HK-2 (cell line): Measurements from ENCODE around the gene TLCD3B.
A peak's percentile ranks its signal among the peaks of the same experiment; 100 is the strongest.

Experiments
- DNase-seq: peaks from one replicate; pipeline ENCODE4 v3.0.0-alpha.2; 2018; ENCODE audit not compliant: unreplicated experiment

TLCD3B gene

DNA sequence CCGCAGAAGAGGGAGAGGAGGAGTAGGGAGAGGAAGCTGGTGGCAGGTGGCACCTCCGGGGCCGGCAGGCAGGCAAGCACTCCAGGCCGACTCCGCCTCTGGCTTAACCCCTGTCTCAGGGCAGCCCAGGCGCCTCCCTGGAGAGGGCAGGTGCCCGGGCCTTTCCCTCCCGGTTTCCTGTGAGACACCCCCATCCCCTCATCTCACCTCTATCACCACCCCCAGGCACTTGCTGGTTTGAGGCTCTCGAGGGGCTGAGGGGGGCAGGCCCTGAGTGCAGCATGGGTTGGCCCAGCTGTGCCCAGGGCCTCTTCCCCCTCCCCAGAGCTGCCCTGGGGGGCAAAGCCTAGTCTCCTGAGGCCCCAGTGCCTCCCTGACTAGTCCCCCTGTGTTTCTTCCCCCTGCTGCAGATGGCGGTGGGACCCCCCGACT lies 26.2 kb downstream of the TLCD3B start:
- no peak for DNase-seq

DNA sequence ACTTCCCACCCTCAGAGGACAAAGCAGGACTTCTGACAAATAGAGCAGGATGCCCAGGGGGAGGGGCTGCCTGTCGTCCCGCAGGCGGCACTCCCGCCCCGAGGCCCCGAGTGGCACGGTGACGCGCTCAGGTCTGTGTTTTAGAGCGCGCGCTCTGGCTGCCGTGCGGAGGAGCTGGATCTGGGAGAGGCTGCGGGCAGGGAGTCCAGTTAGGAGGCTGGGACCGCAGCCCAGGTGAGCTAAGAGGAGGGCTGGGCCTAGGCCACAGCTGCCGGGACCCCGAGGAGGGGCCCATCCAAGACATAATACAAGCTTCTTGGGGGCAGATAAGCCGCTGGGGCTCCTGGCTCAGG lies 26.7 kb downstream of the TLCD3B start:
- DNase-seq, result no peak

DNA sequence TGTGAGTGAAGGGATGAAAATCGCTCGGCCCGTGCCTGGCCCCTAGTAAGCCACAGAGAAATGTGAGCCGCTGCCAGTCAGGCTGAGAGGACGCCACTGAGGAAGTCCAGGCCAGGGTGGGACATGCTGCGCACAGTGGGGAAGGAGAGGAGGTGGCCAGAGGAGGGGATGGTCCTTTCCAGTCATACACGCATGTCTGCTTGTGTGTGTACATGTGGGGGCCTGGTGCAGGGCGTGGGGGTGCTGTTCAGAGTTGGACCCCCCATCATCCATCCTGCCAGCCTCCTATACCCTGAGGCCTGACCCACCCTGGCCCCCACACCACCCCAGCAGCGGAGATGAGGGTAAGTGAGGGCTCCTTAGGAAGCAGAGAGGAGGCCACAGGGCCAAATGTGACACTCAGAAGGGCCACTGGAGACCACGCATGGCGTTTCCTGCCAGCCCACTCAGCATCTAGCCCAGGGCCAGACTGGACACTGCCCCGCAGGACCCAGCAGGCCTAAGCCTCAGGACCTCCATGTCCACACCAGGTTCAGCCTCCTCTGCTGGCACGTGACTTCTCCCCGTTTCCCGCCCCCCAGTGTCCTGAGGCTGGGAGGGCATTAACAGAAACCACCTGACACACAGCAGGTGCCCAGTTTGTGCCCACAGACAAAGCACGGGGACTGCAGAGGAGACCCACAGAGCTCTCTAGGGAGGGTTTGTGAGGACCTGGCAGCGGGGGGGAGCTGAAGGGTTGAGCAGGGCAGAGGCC lies 27.2 kb downstream of the TLCD3B start:
- no peak for DNase-seq

DNA sequence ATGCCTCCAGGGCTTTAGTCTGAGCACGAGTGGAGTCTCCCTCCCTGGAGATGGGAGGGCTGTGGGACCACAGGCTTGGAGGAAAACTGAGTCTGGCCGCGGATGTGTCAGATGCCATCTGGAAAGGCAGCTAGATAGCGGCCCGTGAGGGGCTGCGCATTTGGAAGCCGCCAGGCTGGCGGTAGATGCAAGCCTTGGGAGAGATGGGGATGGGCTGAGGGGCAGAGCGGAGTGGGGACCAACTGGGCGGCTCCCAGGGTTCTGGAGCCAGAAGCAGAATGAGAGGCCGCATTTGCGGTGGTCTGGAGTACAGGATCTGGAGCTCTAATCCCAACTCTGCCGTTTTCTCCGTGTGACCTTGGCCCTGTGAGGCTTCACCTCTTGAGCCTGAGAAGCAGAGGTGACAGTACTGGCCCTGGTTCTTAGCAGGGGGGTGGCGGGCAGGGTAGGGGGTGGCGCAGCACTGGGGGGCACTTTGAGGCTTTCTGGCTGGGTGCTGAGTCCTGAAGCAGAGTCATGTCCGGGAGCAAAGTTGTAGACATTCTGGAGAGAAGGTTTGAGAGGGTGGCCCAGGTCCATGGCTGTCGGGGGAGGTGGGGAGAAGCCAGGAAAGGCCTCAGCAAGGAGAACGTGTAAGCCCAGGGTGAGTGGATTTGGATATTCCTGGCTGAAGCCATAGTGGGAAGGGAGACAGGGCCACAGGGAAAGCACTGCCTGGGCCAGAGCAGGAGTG lies 28.3 kb downstream of the TLCD3B start:
- DNase-seq, result no peak

DNA sequence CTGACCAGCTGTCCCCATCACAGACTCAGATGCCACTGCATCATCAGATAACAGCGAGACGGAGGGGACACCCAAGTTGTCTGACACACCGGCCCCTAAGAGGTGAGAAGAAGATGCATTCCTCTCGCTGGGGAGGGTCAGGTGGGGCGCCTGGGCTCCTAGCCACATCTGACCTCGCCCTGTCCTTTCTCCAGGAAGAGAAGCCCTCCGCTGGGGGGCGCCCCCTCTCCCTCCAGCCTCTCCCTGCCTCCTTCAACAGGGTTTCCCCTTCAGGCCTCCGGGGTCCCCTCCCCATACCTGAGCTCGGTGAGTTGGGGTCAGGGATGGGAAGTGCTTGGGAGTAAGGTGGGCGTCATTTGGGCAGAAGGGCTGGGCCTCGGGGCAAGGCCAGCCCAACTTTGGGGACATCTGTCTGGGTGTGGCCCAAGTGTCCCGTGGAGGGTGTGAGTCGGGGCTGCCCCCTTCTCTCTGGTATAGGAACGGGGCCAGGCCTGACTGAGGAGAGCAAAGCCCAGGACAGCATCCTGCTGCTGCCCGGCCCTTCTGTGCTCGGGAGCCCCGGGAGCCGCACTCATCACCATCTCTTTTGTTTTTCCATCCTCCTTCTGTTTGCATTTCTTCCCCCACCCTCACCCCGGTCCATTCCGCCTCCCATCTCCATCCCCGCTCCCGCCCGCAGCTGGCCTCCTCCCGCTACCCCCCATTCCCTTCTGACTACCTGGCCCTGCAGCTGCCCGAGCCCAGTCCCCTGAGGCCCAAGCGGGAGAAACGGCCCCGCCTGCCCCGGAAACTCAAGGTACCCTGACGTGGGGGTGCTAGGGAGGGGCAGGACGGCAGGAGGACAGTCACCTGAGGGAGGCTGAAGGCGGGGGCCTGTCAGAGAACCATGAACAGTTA lies 30.1 kb downstream of the TLCD3B start:
- DNase-seq, result no peak

DNA sequence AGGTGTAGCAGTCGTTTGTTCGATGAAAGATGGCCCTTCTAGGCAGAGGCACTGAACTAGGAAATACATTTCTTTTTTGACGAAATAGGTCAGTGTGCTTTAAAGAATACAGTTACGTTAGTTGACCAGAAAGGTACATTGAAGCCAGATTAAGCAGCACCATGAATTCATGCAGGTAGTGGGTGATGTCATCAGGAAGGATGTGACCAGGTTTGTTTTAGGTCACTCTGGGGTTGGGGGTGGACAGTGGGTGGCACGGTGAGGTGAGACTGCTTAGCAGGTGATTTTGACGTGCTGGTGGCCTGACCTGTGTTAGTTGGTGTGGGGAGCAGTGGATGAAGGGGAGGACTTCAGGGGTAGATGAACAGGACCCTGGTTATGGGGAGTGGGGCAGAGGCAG lies 31.5 kb downstream of the TLCD3B start:
- no peak for DNase-seq

DNA sequence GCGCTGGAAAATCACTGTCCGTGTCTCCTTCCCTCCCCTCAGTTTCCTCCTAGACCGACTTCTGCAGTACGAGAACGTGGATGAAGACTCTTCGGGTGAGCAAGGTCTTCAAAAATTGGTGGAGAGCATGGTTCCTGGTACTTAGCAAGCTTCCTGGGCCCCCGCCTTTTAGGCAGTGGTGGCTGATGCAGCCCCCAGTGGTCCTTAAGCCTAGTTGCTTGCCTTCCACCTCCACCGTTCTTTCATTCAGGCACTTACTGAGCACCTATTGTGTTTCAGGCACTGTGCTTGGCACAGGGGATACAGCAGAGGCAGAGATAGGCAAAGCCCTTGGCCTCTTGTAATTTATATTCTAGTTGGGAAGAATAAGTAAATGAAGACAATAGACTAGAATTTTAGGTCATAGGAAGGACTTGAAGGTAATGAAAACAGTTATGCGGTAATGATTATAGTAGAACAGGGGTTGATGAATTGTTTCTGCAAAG lies 34.3 kb downstream of the TLCD3B start:
- DNase-seq, result no peak

DNA sequence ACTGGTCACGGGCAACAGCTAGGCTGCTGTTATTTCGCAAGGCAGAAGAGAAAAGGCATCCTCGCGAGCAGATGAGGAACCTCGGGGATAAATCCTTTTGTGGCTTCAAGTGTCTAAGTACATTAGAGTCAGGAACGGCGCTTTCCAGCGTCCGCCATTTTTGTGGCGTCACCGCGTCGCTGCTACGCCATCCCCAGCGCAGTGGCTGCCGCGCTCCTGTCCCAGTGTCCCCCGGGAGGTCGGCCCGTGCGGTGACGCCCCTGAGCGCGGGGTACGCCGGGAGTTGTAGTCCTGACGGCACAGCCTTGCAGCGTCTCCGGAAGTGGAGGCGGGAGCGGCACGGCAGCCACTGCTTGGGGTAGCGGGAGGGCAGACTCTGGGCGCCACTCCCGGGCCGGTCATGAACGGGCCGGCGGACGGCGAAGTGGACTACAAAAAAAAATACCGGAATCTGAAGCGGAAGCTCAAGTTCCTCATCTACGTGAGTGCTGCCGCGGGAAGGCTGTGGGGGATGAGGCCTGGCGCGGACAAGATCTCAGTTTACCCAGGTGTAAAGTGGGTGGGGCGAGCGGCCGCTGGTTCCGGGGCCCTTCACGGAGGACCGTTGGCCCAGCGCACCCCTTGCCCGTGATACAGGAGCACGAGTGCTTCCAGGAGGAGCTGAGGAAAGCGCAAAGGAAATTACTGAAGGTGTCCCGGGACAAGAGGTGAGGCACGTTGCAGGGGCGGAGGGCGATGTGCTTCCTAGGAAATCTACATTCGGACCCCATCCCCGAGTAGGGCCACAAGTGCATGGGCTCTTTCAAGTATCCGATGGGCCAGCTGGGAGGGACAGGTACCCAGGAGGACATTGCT lies 34.9 kb downstream of the TLCD3B start, which contains the start of gene INO80E:
TSS of gene INO80E (plus strand) at position 331 of the 855 bp plus-strand sequence. CDS start at position 401, 70 bp downstream.
- DNase-seq, result peak; percentile 94

DNA sequence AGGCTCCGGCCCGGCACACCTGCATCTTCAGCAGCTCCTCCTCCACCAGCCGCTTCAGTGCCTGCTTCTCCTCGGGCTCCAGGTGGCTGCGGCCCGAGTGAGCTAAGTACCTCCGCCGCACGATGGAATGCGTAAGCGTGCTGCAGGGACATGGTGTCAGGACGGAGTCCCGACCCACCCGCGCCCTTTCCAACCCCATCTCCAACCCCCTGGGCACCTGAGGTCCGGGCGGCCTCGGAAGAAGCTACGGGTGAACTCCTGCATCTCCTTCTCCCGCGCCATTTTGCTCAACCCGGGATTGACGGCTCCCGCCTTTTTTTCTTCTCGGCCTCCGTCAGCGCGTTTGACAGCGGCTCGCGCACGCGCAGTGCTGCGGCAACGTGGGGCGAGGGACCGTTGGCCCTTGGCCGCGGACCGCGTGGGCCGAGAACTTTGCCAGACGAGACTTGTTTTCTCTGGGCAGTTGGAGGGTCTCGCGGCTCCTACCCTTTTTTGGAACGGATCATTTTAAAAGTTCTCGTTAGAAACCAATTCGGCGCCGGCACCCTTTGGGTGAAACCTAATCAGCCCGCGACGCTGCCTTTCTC lies 35.7 kb downstream of the TLCD3B start, which contains the start of gene HIRIP3:
TSS of gene HIRIP3 (minus strand) at position 294 of the 587 bp plus-strand sequence. CDS start at position 282, 12 bp downstream.
- peak; percentile 78 for DNase-seq

DNA sequence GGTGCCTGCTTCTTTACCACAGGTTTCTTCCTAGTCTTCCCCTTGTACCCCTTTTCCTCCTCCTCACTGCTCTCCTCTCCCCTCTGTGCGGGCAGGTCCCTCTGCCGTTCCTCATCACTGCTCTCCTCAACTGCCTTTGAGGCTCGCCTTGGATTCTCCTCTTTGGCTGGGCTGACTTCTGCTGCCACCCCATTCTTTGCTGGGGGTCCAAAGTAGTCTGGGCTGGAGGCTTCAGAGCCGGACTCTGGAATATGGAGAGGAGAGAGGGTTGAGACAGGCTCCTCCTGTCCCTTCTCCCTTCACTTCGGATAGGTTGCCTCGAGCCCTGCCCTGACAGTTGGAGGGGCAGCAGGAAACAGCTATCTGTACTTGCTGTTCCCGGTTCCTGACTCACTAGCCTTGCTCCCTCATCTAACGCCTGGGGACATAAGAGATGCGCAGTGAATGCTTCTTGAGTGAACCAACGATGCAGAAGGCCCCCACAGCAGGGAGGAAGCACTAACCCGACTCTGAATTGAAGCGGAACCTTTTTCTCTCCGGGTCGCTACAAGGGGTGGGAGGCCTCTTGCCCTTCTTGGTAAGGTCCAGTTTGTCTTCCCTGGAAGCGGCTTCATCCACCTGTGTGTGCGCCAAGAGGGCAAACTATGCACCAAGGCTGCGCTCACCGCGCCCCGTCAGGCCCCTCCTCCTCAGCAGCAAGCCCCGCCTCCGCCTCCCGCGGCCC lies 36.3 kb downstream of the TLCD3B start:
- DNase-seq, result no peak

DNA sequence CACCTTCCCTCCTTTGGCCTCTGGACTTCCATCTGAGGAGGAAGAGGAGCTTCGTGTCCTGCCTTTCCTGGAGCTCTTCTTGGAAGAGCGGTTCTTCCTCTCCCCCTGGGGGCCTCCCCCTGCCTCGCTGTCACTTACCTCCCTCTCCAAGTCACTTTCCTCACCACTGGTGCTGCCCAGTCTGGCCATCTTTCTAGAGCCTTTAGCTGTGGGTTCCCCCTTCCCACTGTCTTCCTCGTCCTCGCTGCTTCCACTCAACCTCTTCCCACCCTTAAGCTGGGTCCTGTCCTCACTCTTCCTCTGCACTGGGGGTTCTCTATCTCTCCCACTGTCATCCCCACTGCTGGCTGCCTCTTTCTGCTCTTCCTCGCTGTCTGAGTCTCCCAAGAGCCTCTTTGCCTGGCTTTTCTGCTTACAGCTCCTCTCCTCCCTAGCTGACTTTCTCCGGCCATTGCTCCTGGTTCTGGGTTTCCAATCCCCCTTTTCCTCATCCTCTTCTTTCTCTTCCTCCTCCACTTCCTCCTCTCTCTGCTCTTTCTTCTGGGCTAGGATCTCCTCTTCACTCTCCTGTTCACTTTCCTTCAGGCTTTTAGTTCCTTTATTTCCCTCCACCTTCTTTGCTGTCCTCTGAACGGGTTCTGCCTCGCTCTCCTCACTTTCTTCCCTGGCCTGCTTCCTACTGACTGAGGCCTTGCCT lies 37.0 kb downstream of the TLCD3B start:
- DNase-seq, result no peak

DNA sequence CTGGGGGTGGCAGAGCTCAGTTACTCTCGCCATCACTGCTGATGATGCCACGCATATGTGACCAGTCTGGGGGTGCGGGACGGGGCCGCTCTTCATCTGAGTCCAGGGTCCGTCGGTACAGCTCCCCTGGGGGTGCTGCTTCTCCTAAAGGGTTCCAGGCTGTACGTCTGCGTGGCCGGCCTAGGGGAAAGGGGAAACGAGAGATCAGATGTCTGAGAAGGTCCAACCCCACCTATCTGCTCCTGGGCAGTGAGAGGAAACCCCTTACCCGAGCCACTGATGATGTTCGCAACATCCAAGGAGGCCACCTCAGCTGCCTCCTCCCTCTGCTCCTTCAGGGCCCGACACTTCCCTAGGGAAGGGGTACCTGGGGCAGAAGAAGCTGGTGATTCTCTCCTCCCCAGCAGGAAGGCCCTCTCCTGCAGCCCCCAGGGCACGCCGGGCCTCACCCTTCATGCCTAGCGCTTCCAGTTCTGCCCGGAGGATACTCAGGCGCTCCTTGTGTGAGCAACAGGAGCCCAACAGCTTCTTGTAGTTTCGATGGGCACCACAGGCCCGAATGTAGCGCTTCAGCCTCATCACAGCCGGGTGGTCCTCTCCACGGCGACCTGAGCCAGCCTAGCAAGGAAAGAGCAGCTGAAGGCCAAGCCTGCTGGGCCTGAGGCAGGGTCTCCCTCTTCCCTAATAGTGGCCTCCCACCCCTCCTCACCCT lies 37.7 kb downstream of the TLCD3B start:
- no peak for DNase-seq

DNA sequence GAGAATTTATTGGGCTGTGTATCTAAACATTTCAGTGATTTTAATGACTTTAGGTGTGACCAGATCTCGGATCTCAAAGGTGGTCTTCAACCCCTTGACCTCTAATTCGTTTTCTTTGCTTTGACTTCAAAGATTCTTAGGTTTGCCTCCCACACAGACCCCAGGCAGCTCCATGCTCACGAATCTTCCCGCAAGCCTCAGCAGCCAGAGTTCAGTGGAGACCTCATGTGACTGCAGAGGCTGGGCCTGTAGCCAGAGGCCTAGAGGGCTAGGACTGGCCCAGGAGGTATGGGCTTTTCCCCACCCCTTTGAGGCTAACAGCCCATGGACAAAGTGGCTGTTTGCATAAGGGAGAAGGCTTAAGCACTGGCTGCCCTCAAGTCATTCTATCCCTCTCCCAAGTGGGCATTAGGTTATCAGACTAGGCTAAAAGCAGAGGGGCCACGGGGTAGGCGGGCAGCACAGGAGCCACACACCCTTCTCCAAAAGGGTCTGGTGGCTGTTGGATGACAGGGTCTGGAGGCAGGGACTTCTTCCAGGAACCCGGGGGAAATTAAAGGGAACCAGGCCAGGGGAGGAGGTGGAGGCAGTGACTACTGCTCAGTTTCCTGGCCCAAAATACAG lies 38.6 kb downstream of the TLCD3B start:
- DNase-seq, result no peak

DNA sequence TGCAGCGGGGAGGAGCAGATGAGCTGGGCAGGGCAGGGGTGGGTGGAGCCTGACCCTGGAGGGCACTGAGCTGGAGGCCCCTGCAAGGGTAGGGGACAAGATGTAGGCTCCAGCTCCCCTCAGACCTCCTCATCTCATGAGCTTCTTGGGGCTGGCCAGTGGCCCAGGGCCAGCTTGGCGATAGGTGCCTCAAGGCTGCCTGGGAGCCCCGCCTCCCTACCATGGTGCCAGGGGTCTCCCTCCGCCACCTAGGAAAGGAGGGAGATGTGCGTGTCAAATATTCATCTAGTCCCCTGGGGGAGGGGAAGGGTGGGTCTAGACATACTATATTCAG lies 39.5 kb downstream of the TLCD3B start:
- no peak for DNase-seq

DNA sequence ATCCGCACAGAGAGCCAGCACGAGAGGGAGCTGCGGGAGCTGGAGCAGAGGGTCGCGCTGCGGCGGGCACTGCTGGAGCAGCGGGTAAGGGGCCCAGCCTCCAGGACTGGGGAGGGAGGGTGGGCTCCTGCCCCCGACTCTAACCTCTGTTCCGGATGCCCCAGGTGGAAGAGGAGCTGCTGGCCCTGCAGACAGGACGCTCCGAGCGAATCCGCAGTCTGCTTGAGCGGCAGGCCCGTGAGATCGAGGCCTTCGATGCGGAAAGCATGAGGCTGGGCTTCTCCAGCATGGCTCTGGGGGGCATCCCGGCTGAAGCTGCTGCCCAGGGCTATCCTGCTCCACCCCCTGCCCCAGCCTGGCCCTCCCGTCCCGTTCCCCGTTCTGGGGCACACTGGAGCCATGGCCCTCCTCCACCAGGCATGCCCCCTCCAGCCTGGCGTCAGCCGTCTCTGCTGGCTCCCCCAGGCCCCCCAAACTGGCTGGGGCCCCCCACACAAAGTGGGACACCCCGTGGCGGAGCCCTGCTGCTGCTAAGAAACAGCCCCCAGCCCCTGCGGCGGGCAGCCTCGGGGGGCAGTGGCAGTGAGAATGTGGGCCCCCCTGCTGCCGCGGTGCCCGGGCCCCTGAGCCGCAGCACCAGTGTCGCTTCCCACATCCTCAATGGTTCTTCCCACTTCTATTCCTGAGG lies 40.0 kb downstream of the TLCD3B start:
- no peak for DNase-seq

DNA sequence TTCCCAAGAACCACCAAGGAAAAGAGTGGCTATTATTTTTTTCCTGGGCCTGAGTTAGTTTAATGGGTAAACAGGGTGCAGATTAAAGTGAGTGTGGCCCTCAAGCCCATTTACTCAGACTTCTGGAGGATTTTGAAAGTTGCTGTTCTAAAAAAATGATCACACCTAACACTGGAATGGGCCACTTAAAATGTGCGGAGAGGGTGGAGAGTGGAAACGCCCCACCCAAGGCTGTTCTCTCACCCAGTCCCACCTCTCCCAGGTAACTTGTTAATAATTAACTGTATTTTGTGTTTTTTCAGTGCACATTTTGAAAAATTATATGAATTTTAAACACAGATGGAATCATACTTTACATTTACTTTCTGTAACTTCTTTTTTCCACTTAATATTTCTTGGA lies 41.0 kb downstream of the TLCD3B start:
- no peak for DNase-seq

DNA sequence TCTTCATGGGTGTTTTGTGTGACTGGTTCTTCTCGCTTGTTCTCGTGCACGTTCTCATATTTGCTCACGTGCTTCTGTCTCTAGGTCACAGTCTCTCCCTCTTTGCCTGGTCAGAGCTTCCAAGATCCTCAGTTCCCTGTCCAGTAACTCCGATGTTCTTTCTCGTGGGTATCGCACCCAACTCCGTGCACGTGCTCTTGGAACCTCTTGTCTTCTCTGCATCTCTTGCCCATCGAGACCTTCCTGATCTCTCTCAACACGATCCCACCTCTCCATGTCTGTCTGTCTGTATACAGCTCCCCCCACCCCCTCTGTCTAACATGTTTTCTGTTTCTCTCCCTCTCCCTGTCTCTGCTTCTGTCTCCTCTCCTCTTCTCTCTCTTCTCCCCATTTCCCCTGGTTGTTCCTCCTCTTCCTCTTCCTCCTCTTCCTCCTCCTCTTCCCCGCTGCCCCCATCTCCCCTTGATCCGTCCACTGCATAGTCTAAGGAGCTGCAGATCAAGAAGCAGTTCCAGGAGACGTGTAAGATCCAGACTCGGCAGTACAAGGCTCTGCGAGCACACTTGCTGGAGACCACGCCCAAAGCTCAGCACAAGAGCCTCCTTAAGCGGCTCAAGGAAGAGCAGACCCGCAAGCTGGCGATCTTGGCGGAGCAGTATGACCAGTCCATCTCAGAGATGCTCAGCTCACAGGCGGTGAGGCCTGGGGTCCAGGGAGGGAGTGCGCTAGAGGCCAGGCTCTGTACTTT lies 41.8 kb downstream of the TLCD3B start:
- no peak for DNase-seq
